HL-60 (cell line): ENCODE data around the gene NNMT.

Source experiments
- DNase-seq, 2 experiments: peaks; one replicate each; pipeline ENCODE4 v3.0.0-alpha.2; 2010 to 2020; ENCODE audit warnings: low read depth in 1 of 2, low spot score in 1 of 2
- H3K27ac ChIP-seq: fragments of 250-450 bp; sonication (Bioruptor Pico); replicated peaks from 2 replicates; pipeline ENCODE4 v1.5.1; 2020; ENCODE audit warnings: mild to moderate bottlenecking, moderate library complexity
- H3K27me3 ChIP-seq: fragments of 250-450 bp; sonication (Bioruptor Pico); 2 replicates; pipeline ENCODE4 v1.5.1; 2021; ENCODE audit warnings: mild to moderate bottlenecking, moderate library complexity; ENCODE audit not compliant: insufficient read depth, poor library complexity, severe bottlenecking
- H3K4me3 ChIP-seq: replicated peaks from 2 replicates; pipeline ENCODE4 v1.5.1; 2011; ENCODE audit warnings: mild to moderate bottlenecking, control low read depth, low read length; ENCODE audit not compliant: insufficient read depth
- CTCF ChIP-seq: IDR thresholded peaks from one replicate; pipeline ENCODE4 v1.5.1; 2011; ENCODE audit warnings: low read length, control low read depth, inconsistent platforms; ENCODE audit not compliant: insufficient read depth
- GABPA ChIP-seq: IDR thresholded peaks from 2 replicates; pipeline ENCODE4 v1.6.1; 2012; ENCODE audit warnings: low read depth
- POLR2AphosphoS5 ChIP-seq: IDR thresholded peaks from 2 replicates; pipeline ENCODE4 v1.6.1; 2012; ENCODE audit warnings: low read depth
- REST ChIP-seq: IDR thresholded peaks from 2 replicates; pipeline ENCODE4 v1.6.1; 2012; ENCODE audit warnings: low read depth; ENCODE audit not compliant: insufficient replicate concordance
- SPI1 ChIP-seq: IDR thresholded peaks from 2 replicates; pipeline ENCODE4 v1.6.1; 2012; ENCODE audit warnings: low read depth, mild to moderate bottlenecking, borderline replicate concordance

Gene NNMT

DNA sequence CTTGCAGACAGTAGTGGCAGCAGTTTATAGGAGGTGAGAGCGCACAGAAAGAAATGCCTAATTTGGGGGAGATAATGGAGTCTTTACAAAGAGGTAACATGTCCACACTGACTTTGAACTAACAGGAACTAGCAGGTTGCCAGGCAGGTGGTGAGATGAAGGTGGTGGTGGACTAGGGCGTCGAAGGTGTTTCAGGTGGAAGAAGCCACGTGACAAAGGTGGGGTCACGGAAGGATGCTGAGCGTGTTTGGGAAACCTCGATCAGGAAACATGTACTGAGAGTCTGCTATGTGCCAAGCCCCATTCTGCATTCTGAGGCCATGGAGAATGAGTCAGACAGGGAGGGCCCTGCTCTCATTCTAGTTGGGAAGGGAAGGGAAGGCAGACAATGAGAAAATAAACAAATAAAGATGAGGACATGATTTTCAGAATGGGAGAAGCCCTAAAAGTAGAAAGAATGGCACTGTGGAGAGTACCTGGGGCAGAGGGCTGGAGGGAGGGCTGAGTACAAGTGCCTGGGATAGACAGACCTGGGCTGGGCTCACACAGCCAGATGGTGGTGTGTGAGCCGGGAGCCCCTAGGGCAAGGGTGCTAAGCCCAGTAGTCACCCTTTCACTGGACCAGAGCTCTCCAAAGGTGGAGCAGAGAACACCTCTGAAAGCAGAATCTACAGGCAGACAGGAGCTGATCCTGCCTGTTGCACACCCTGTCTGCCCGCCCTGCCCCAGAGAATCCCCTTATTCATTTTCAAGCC lies 16.2 kb upstream of the NNMT start:
- no peak overlapping the region for H3K4me3 ChIP-seq
- H3K27me3 ChIP-seq = peaks cover 4% of the 10 kb centered on the region
- no peak for TF ChIP-seq REST
- no peak for TF ChIP-seq POLR2AphosphoS5
- TF ChIP-seq SPI1 = no peak
- TF ChIP-seq GABPA = no peak
- no peak for TF ChIP-seq CTCF
- no peak for DNase-seq
- H3K27ac ChIP-seq = no peak overlapping the region

DNA sequence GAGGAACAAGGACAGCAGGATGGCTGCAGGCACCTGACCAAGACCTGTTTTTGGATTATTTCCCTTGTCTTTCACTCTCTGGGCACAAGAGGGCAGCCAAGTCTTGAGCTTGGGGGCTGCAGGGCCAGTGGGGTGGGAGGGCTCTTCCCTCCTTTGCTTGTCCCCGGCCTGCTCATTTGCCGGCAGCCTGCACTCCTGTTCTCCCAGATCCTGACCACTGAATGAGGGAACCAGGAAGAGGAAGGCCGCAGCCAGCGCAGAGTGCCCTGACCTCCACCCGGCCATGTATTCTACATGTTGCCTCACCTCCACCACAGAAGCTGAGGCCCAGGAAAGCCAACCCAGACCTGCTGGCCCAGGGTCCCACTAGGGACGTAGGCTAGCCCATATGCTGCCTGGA lies 15.5 kb upstream of the NNMT start:
- DNase-seq = peak in 1 of 2 experiments; percentile 42
- H3K27ac ChIP-seq = no peak overlapping the region
- H3K4me3 ChIP-seq = no peak overlapping the region
- H3K27me3 ChIP-seq = peaks cover 4% of the 10 kb centered on the region
- TF ChIP-seq CTCF (peak; percentile 52), REST (no peak)

- Histone ChIP-seq H3K27me3 (peaks cover 3% of the 10 kb centered on the region), H3K27ac (no peak overlapping the region), H3K4me3 (no peak overlapping the region)
- DNase-seq = no peak
- no peak for TF ChIP-seq POLR2AphosphoS5
- TF ChIP-seq CTCF = no peak
- TF ChIP-seq SPI1 = no peak
- TF ChIP-seq REST = no peak
- no peak for TF ChIP-seq GABPA
Measured at GRCh38 chr11:114281388-114281956, 14.7 kb upstream of the NNMT start.
